Kidney epithelial cell (primary cell): ENCODE measurements around the gene P2RY12. TPM values are rescaled to one million over a fixed set of nuclear protein-coding genes. Genes with fewer than 3 reads are reported as not detected.

Source experiments
- DNase-seq: peaks from one replicate; pipeline ENCODE4 v3.0.0-alpha.2; 2010; ENCODE audit warnings: low read depth
- H3K27me3 ChIP-seq: 2 replicates; pipeline ENCODE4 v1.6.0; 2011; ENCODE audit warnings: low read length; ENCODE audit not compliant: control insufficient read depth, insufficient read depth
- H3K36me3 ChIP-seq: 2 replicates; pipeline ENCODE4 v1.5.1; 2011; ENCODE audit warnings: low read length; ENCODE audit not compliant: control insufficient read depth, insufficient read depth
- H3K4me3 ChIP-seq: 2 replicates; pipeline ENCODE4 v1.5.1; 2011; ENCODE audit warnings: low read depth, mild to moderate bottlenecking, control low read depth, low read length
- CTCF ChIP-seq: IDR thresholded peaks from 2 replicates; pipeline ENCODE4 v1.5.1; 2011; ENCODE audit warnings: mild to moderate bottlenecking, moderate library complexity, low read length, control low read depth, inconsistent platforms; ENCODE audit not compliant: insufficient read depth, poor library complexity, severe bottlenecking
- total RNA-seq: library from RNA; depleted of rRNA; stranded (reverse); fragments of >200 nt; gene quantifications from 2 replicates; pipeline ENCODE4 v1.2.3, GENCODE V29; 2015

The P2RY12 gene
- total RNA-seq, 1 donor from 2014 or later: not detected

DNA sequence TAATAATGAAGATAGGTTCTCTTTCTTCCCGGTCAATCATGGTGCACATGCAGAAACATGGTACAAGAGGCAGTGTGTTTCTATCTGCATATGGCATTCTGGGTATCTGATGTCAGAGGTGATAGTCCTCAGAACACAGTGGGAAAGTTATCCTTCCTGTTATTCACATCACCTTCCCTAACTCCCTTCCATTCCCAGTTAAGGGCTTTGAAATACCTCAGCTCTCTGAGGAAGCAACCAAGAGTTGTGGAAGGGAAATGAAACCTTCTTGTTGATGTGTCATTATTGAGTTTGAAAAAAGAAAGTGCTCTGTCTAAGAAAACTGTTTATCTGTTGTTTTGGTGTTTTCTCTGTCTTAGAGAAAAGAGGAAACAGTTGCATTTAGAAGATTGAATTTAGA, 33.3 kb downstream of the P2RY12 start:
- no peak for TF ChIP-seq CTCF
- Histone ChIP-seq H3K36me3 (no peaks in the 10 kb centered on the region), H3K4me3 (no peak overlapping the region), H3K27me3 (no peaks in the 10 kb centered on the region)
- no peak for DNase-seq

DNA sequence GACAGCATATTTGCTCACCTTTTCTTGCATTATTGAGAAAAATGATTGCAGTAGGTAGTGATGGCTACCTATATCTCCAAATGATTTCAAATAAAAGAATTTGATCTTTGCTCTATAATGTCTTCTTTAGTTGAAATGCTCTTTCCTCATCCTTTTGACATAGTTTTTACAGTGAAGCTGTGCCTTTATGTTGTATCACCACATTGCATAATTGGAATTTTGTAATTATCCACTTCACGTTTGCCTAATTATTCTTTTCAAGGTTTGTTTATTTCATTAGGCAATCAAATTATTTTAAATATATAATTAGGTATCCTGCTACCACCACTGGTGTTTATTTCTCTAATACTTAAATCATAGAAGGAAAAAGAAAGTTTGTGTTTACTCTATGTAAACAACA, 33.9 kb downstream of the P2RY12 start:
- DNase-seq: no peak
- Histone ChIP-seq H3K27me3 (no peaks in the 10 kb centered on the region), H3K4me3 (no peak overlapping the region), H3K36me3 (no peaks in the 10 kb centered on the region)
- no peak for TF ChIP-seq CTCF

DNA sequence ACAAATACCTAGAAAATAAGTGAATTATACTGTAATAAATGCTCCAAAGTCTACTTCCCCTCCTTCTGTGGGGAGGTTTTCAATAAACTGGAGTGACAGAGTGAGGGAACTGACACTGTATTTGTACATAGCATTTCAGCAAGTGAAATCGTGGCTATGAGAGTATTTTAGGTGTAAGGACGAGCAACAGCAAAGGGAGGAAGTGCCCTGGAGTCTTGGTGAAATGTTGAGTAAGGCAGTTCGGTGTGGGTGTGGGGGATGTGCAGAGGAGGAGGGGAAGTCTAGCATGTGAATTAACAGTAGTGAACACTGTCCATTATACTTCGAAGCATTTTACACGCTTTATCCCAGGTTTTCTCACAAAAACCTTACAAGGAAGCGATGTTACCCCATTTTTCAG, 37.1 kb downstream of the P2RY12 start:
- H3K4me3 ChIP-seq: no peak overlapping the region
- no peak for DNase-seq
- no peak for TF ChIP-seq CTCF
- no peaks in the 10 kb centered on the region for H3K27me3 ChIP-seq
- H3K36me3 ChIP-seq: no peaks in the 10 kb centered on the region

DNA sequence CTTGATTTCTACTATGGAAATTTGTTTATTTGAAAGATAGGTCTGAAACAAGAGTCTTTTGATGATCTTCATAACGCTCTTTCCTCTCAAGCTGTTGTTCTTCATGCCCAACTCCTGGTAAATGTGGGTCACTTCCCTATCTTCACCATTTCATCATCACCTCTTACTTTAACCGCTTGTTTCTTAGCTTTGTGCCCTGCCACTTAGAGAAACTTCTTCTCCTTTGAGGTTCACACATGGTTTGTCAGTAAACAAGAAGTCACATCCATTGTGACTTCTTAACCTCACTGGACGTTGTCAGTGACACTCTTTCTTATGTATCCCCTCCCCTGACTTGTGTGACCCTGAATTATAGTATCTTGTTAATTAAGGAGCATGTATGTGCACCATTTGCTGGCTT, 38.3 kb downstream of the P2RY12 start:
- TF ChIP-seq CTCF: no peak
- no peak for DNase-seq
- H3K4me3 ChIP-seq: no peak overlapping the region
- no peaks in the 10 kb centered on the region for H3K27me3 ChIP-seq
- H3K36me3 ChIP-seq: no peaks in the 10 kb centered on the region

DNA sequence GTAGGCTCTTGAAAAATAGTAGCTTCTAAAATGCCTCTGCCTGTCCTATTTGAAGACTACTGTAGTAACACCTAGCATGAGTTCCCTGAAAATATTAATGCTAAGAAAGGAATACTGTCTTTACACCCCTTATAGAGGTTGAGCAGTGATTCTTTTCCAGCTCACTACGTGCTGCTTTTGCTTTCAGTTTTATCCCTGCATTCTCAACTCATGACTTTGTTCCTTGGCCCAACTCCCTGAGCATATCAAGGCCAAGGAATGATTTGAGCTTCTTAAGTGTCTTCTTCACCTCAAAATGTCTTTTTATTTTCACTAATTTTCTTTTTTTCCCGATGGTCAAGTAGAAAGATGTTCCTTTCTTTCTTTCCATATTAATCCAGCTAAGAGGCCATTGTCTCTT, 38.7 kb downstream of the P2RY12 start:
- no peak for TF ChIP-seq CTCF
- no peaks in the 10 kb centered on the region for H3K36me3 ChIP-seq
- no peak overlapping the region for H3K4me3 ChIP-seq
- DNase-seq: no peak
- H3K27me3 ChIP-seq: no peaks in the 10 kb centered on the region

DNA sequence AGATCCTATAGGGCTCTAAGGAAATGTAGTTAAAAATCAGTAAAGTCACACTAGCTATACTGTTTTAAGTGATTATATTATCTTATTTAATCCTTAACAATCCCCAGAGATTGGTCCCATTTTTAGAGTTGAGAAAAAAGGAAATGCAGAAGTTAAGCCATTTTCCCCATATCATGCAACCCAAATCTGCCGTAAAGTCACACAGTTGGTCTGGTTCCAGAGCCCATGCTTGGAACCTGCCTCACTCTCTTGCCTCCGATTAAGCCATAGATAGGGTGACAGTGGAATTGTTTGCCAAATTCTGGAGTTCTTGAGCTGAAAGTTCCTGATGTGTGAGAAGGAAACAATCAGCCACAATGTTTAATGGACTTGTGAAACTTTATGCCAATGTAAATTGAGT, 52.9 kb downstream of the P2RY12 start:
- no peak for TF ChIP-seq CTCF
- DNase-seq: no peak
- H3K4me3 ChIP-seq: no peak overlapping the region
- H3K36me3 ChIP-seq: no peaks in the 10 kb centered on the region
- H3K27me3 ChIP-seq: no peaks in the 10 kb centered on the region
